Effector memory CD4-positive, alpha-beta T cell (primary cell): ENCODE measurements around the gene RBFOX1.

ENCODE experiments used
- DNase-seq, 3 donors: peaks; one replicate each; pipeline ENCODE4 v3.0.0-alpha.2; 2020
- H3K27ac ChIP-seq: 2 replicates; pipeline ENCODE4 v1.7.0; 2013; ENCODE audit warnings: mild to moderate bottlenecking, low read length, moderate library complexity; ENCODE audit not compliant: insufficient read depth, poor library complexity, severe bottlenecking
- H3K27me3 ChIP-seq: replicated peaks from 2 replicates; pipeline ENCODE4 v1.7.0; 2013; ENCODE audit warnings: mild to moderate bottlenecking, low read length; ENCODE audit not compliant: insufficient read depth, control insufficient read depth, poor library complexity, severe bottlenecking
- H3K36me3 ChIP-seq: 2 replicates; pipeline ENCODE4 v1.7.0; 2013; ENCODE audit warnings: mild to moderate bottlenecking, low read length, moderate library complexity; ENCODE audit not compliant: control insufficient read depth, insufficient read depth
- H3K4me1 ChIP-seq: 2 replicates; pipeline ENCODE4 v1.7.0; 2013; ENCODE audit warnings: low read length, mild to moderate bottlenecking; ENCODE audit not compliant: control insufficient read depth, insufficient read depth, poor library complexity, severe bottlenecking
- H3K4me3 ChIP-seq: 2 replicates; pipeline ENCODE4 v1.7.0; 2013; ENCODE audit warnings: low read length, low read depth, mild to moderate bottlenecking; ENCODE audit not compliant: insufficient read depth, poor library complexity, severe bottlenecking
- H3K9me3 ChIP-seq: 2 replicates; pipeline ENCODE4 v1.7.0; 2013; ENCODE audit warnings: mild to moderate bottlenecking, low read length, moderate library complexity; ENCODE audit not compliant: control insufficient read depth

The RBFOX1 gene

GRCh38 chr16:7343243-7343642 lies 10.6 kb downstream of the RBFOX1 start:
- Histone ChIP-seq H3K36me3 (no peaks in the 10 kb centered on the region), H3K9me3 (no peaks in the 10 kb centered on the region), H3K4me1 (no peaks in the 10 kb centered on the region), H3K4me3 (no peak overlapping the region), H3K27ac (no peak overlapping the region), H3K27me3 (no peaks in the 10 kb centered on the region)
- no peak for DNase-seq

- no peaks in the 10 kb centered on the region for H3K4me1 ChIP-seq
- no peaks in the 10 kb centered on the region for H3K27me3 ChIP-seq
- no peak overlapping the region for H3K4me3 ChIP-seq
- H3K27ac ChIP-seq, result no peak overlapping the region
- H3K36me3 ChIP-seq, result no peaks in the 10 kb centered on the region
- no peak for DNase-seq
- H3K9me3 ChIP-seq, result no peaks in the 10 kb centered on the region
Measured at GRCh38 chr16:7344830-7345780, 12.5 kb downstream of the RBFOX1 start.

DNA sequence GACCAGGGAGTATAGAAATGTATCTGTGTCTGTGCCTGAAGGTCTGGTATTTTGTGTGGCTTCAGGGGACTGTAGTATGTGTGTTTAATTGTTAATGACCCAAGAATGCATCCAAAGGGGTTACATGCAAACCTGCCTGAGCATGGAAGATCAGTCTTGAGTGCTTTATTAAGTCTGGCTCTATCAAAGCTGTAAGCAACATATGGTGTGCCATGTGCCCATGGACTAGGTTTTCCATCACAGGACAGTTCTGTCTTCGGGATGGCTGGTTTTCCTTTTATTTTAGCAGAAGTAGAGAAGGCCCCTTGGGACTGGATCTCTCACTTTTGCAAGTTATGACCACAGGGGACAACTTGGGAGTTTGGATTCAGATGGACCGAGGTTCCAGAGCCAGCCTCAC lies 18.2 kb downstream of the RBFOX1 start:
- no peak for DNase-seq
- H3K27ac ChIP-seq, result no peak overlapping the region
- H3K4me1 ChIP-seq, result no peaks in the 10 kb centered on the region
- H3K36me3 ChIP-seq, result no peaks in the 10 kb centered on the region
- H3K27me3 ChIP-seq, result no peaks in the 10 kb centered on the region
- no peaks in the 10 kb centered on the region for H3K9me3 ChIP-seq
- no peak overlapping the region for H3K4me3 ChIP-seq

DNA sequence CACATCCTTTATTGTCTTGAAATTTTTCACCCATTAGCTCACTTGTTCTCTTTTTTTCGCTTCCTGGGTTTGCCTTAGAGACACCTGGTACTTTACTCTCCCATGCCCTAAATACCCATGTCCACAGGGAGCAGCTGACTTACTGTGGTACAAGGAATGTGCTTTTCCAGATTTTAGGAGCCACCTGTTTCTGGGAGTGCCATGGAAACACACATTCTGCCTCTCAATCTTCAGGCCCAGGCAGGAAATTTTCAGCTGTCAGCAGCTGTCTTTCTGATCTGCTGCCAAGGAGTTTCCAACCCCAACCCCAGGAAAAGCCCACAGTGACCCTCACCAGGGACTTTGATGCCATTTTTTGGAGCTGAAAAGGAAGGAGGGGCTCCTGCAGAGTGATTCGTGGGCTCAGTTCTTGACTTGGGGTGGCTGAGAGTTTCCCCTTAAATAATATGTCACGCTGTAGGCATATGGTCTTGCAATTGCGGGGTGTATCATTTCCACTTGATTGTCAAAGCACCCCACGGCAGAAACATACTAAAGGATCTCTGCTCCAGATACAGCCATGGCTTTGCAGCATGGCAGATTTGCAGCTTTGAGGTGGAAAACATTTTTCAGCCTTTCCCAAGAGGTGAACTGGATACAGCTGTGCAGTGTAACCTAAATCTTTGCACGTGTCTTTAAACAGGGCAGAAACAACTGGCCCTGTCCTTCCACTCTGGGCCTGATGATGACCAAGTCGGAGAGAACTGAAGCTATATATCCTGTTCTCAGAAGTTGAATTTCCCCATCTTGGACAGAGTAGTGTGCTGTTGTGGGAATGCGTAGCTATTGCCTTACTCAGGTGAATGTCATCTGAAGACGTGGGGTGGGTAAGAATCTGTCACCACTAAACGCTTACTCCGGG lies 19.2 kb downstream of the RBFOX1 start:
- no peaks in the 10 kb centered on the region for H3K4me1 ChIP-seq
- H3K36me3 ChIP-seq, result no peaks in the 10 kb centered on the region
- no peak for DNase-seq
- no peaks in the 10 kb centered on the region for H3K27me3 ChIP-seq
- H3K27ac ChIP-seq, result no peak overlapping the region
- H3K9me3 ChIP-seq, result no peaks in the 10 kb centered on the region
- H3K4me3 ChIP-seq, result no peak overlapping the region

DNA sequence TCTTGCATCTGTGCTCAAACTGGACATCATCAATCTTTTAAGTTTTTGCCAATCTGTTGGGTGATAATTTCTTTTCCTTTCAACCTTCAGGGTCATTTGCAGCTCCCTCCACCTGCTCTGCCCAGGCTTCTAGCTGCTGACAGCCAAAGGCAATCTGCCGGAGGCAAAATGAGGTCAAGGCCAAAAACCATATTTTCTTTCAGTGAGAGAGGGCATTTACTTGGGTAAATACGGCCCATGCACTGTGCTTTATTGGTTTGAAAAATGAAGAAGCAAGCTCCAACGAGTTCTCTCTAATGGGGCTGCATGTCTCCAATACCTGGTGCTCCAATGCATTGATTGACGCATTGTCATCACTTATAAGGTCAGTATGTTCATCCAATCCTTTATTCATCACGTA lies 23.1 kb downstream of the RBFOX1 start:
- no peaks in the 10 kb centered on the region for H3K27me3 ChIP-seq
- no peaks in the 10 kb centered on the region for H3K36me3 ChIP-seq
- no peak overlapping the region for H3K4me3 ChIP-seq
- DNase-seq, result no peak
- no peak overlapping the region for H3K27ac ChIP-seq
- H3K9me3 ChIP-seq, result no peaks in the 10 kb centered on the region
- H3K4me1 ChIP-seq, result no peaks in the 10 kb centered on the region

- Histone ChIP-seq H3K4me3 (no peak overlapping the region), H3K27ac (no peak overlapping the region), H3K9me3 (no peaks in the 10 kb centered on the region), H3K4me1 (no peaks in the 10 kb centered on the region), H3K27me3 (no peaks in the 10 kb centered on the region), H3K36me3 (no peaks in the 10 kb centered on the region)
- DNase-seq, result no peak
Measured at GRCh38 chr16:7361416-7362129, 28.9 kb downstream of the RBFOX1 start.

- Histone ChIP-seq H3K27me3 (no peaks in the 10 kb centered on the region), H3K36me3 (no peaks in the 10 kb centered on the region), H3K27ac (no peak overlapping the region), H3K4me3 (no peak overlapping the region), H3K4me1 (no peaks in the 10 kb centered on the region), H3K9me3 (no peaks in the 10 kb centered on the region)
- no peak for DNase-seq
Measured at GRCh38 chr16:7362231-7362630, 29.6 kb downstream of the RBFOX1 start.

- Histone ChIP-seq H3K4me3 (no peak overlapping the region), H3K36me3 (no peaks in the 10 kb centered on the region), H3K9me3 (no peaks in the 10 kb centered on the region), H3K4me1 (no peaks in the 10 kb centered on the region), H3K27ac (no peak overlapping the region), H3K27me3 (no peaks in the 10 kb centered on the region)
- DNase-seq, result no peak
Measured at GRCh38 chr16:7363422-7364417, 31.1 kb downstream of the RBFOX1 start.

GRCh38 chr16:7366041-7366440 lies 33.4 kb downstream of the RBFOX1 start:
- no peaks in the 10 kb centered on the region for H3K9me3 ChIP-seq
- no peak overlapping the region for H3K27ac ChIP-seq
- H3K4me1 ChIP-seq, result no peaks in the 10 kb centered on the region
- no peak overlapping the region for H3K4me3 ChIP-seq
- no peaks in the 10 kb centered on the region for H3K36me3 ChIP-seq
- H3K27me3 ChIP-seq, result no peaks in the 10 kb centered on the region
- DNase-seq, result no peak
